Skeletal muscle tissue (tissue), 4 donors: Measurements from ENCODE around the gene CAPN11. TPM values are rescaled to one million over a fixed set of nuclear protein-coding genes. Genes with fewer than 3 reads are reported as not detected.
A peak's percentile ranks its signal among the peaks of the same experiment; 100 is the strongest.

Source experiments
- H3K27ac ChIP-seq: one replicate; pipeline ENCODE4 v1.7.0; 2013; ENCODE audit warnings: mild to moderate bottlenecking, low read depth, low read length, inconsistent platforms
- H3K27me3 ChIP-seq, 3 donors: one replicate each; pipeline ENCODE4 v1.7.0; 2013; ENCODE audit warnings: low read length in 3 of 3; ENCODE audit not compliant: control insufficient read depth in 3 of 3, insufficient read depth in 3 of 3
- H3K36me3 ChIP-seq, 3 donors: one replicate each; pipeline ENCODE4 v1.7.0; 2013; ENCODE audit warnings: low read length in 3 of 3; ENCODE audit not compliant: control insufficient read depth in 3 of 3, insufficient read depth in 3 of 3
- H3K4me1 ChIP-seq, 3 donors: one replicate each; pipeline ENCODE4 v1.7.0; 2013; ENCODE audit warnings: low read length in 3 of 3, mild to moderate bottlenecking in 3 of 3; ENCODE audit not compliant: control insufficient read depth in 3 of 3, insufficient read depth in 3 of 3
- H3K4me3 ChIP-seq, 3 donors: one replicate each; pipeline ENCODE4 v1.7.0; 2013; ENCODE audit warnings: low read length in 3 of 3
- H3K9ac ChIP-seq, 3 donors: one replicate each; pipeline ENCODE4 v1.7.0; 2013; ENCODE audit warnings: low read length in 3 of 3, mild to moderate bottlenecking in 3 of 3, moderate library complexity in 2 of 3, low read depth in 1 of 3
- H3K9me3 ChIP-seq, 3 donors: one replicate each; pipeline ENCODE4 v1.7.0; 2013; ENCODE audit warnings: low read length in 3 of 3; ENCODE audit not compliant: control insufficient read depth in 3 of 3
- total RNA-seq: library from RNA; depleted of rRNA; stranded (reverse); fragments of >200 nt; gene quantifications from one replicate; pipeline ENCODE4 v1.2.3, GENCODE V29; 2014
- donor health status: Osteomylitis.

The CAPN11 gene
- total RNA-seq, 1 donor from 2014 or later, result 0.52 TPM

- H3K9ac ChIP-seq, result peak overlapping the region in 1 of 3 donors; percentile 26
- no peak overlapping the region for H3K4me3 ChIP-seq
- no peaks in the 10 kb centered on the region for H3K9me3 ChIP-seq
- peaks cover 63 to 84% (median 82%) of the 10 kb centered on the region in 3 donors for H3K4me1 ChIP-seq
- H3K36me3 ChIP-seq, result peaks cover 14 to 16% (median 15%) of the 10 kb centered on the region in 3 donors
- H3K27ac ChIP-seq, result peak overlapping the region; percentile 78
- H3K27me3 ChIP-seq, result no peaks in the 10 kb centered on the region
Measured at GRCh38 chr6:44117397-44118128, 41.1 kb upstream of the CAPN11 start.

GRCh38 chr6:44119704-44120262 is 38.8 kb upstream of the CAPN11 start:
- Histone ChIP-seq H3K4me1 (peaks cover 76 to 92% (median 84%) of the 10 kb centered on the region in 3 donors), H3K27me3 (no peaks in the 10 kb centered on the region), H3K4me3 (peak overlapping the region in 1 of 3 donors; percentile 15), H3K27ac (peak overlapping the region; percentile 79), H3K9me3 (no peaks in the 10 kb centered on the region), H3K9ac (peak overlapping the region in 1 of 3 donors; percentile 60), H3K36me3 (peaks cover 0 to 3% (median 0%) of the 10 kb centered on the region in 3 donors)

GRCh38 chr6:44120692-44121443 is 37.8 kb upstream of the CAPN11 start:
- Histone ChIP-seq H3K27me3 (no peaks in the 10 kb centered on the region), H3K4me1 (peaks cover 79 to 93% (median 82%) of the 10 kb centered on the region in 3 donors), H3K4me3 (peak overlapping the region in 2 of 3 donors; percentile 12 to 30), H3K27ac (peak overlapping the region; percentile 79), H3K9me3 (no peaks in the 10 kb centered on the region), H3K36me3 (no peaks in the 10 kb centered on the region), H3K9ac (peak overlapping the region in 2 of 3 donors; percentile 43 to 63)

DNA sequence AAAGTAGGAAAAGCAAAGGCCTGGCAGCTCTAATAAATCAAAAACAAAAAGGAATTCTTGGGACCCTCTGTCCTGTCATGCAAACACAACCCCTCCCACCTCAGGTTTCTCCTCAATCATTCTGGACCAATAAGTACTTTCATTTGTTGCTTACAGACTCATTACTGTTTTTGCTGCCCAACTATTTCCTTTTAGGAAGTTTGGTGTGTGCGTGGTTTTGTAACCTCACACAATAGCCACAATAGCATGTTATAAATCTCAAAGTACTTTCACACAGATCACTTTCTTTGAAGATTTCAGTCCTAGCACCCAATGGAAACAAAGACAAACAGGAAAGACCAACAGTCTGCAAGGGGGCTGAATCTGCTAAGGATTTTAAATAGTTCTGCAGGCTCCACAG is 35.8 kb upstream of the CAPN11 start:
- H3K4me3 ChIP-seq, result peak overlapping the region in 1 of 3 donors; percentile 38
- peaks cover 63 to 84% (median 67%) of the 10 kb centered on the region in 3 donors for H3K4me1 ChIP-seq
- peak overlapping the region; percentile 79 for H3K27ac ChIP-seq

GRCh38 chr6:44123544-44123943 is 35.1 kb upstream of the CAPN11 start:
- H3K9me3 ChIP-seq, result no peaks in the 10 kb centered on the region
- H3K4me3 ChIP-seq, result no peak overlapping the region
- H3K9ac ChIP-seq, result no peak overlapping the region
- no peaks in the 10 kb centered on the region for H3K27me3 ChIP-seq
- H3K36me3 ChIP-seq, result no peaks in the 10 kb centered on the region
- H3K4me1 ChIP-seq, result peaks cover 59 to 81% (median 67%) of the 10 kb centered on the region in 3 donors
- H3K27ac ChIP-seq, result peak overlapping the region; percentile 79

More for the DNA sequence above, 35.8 kb upstream of the CAPN11 start:
- no peaks in the 10 kb centered on the region for H3K27me3 ChIP-seq
- H3K36me3 ChIP-seq, result no peaks in the 10 kb centered on the region
- peak overlapping the region; percentile 57 to 70 (median 58) for H3K9ac ChIP-seq
- H3K9me3 ChIP-seq, result no peaks in the 10 kb centered on the region

- Histone ChIP-seq H3K27ac (peak overlapping the region; percentile 92), H3K27me3 (no peaks in the 10 kb centered on the region), H3K4me3 (peak overlapping the region; percentile 75 to 87 (median 87)), H3K36me3 (peaks cover 0 to 4% (median 3%) of the 10 kb centered on the region in 3 donors), H3K9me3 (no peaks in the 10 kb centered on the region), H3K4me1 (peaks cover 35 to 62% (median 52%) of the 10 kb centered on the region in 3 donors), H3K9ac (peak overlapping the region; percentile 83 to 88 (median 87))
Measured at GRCh38 chr6:44126320-44127149, 32.1 kb upstream of the CAPN11 start.

DNA sequence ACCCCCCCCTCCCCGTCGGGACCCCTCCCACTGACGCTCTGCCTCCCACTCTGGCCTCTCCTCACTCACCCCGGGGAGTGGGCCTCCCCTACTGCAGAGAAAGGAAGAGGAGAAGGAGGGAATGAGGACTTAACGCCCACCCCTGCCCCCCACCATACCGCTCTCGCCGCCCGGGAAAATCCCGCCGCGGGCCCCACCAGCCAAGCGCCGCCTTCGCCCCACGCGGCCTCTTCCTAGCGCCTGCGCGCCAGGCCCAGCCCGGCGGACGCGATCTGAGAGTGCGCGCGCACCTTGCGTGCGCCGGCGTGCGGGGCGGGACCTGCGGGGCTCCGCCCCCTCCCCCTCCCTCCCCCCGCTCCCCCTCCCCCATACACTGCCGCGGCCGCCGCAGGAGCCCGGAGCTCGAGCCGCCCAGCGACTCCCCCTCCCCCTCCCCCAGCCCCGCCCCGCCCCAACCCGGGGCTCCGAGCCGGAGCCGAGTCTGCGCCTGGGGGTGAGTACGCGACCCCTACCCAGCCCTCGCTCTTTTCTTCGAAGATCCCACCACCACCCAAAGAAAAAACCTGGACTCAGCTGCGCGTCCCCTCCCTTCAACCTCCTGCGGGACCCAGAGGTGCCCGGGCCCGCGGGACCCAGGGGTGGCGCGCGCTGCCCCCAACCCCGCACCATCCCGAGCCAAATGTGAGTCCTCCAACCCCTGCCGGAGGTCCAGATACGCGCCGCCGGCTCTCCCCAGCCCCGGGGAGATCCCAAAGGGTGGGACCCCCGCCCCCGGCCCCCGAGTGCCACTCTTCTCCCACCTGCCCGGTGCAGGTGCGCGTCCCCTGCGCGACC is 31.2 kb upstream of the CAPN11 start, which contains the start of the genes MRPL14 and TMEM63B:
TSS of gene MRPL14 (minus strand) at position 267 of the 834 bp plus-strand sequence. CDS start 10,841 bp downstream, outside the sequence.
TSS of gene TMEM63B (plus strand) at position 369 of the 834 bp plus-strand sequence. CDS start 7,031 bp downstream, outside the sequence.
- Histone ChIP-seq H3K9me3 (no peaks in the 10 kb centered on the region), H3K36me3 (peaks cover 0 to 5% (median 3%) of the 10 kb centered on the region in 3 donors), H3K4me3 (peak within 1 kb of the TSS; percentile 80 to 87 (median 87)), H3K27ac (peak within 1 kb of the TSS; percentile 92), H3K27me3 (no peaks in the 10 kb centered on the region), H3K9ac (peak within 1 kb of the TSS; percentile 84 to 88 (median 87)), H3K4me1 (peaks cover 35 to 61% (median 54%) of the 10 kb centered on the region in 3 donors)

DNA sequence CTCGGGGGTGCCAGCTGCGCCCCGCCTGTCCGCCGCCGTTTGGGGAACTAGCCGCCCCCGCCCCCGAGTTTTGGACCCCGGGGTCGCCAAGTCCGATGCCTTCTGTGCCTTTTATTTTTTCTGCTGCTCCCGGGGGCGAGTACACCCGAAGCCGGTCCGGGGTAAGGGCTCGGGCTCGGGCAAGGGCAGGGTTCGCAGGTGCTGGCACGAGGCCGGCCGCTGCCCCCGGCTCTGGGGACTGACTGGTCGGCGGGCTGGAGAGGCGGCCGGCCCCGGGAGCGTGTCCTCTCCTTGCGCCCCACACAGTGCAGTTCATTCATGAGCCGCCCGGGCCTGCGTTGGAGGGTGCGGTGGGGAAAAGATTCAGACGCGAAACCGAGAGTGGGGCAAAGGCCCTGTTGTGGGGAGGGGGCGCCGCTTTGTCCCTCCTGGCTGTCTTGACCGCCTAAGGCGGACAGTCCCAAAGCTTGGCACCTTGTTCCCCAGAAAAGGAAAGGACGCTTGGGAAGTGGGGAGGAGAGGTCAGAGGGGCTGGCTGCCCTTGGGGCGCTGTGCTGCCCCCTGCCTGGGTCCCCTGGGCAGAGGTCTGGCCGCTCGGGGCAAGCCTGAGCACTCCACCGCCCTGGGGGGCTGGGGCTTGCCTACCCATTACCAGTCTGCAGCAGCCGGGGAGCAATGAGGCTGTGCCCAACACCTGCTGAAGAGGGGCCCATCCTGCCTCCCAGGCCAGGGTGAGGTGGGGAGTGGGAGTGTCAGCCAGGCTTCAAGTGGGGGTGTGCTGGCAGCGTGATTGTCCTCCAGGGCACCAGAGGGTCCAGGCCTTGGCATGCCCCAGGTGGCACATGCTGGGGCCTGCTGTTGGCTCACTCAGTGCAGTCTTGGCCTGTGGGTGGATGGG is 30.4 kb upstream of the CAPN11 start:
- H3K27me3 ChIP-seq, result no peaks in the 10 kb centered on the region
- peaks cover 0 to 7% (median 3%) of the 10 kb centered on the region in 3 donors for H3K36me3 ChIP-seq
- H3K27ac ChIP-seq, result peak overlapping the region; percentile 65
- no peaks in the 10 kb centered on the region for H3K9me3 ChIP-seq
- peak overlapping the region; percentile 80 to 87 (median 84) for H3K9ac ChIP-seq
- H3K4me3 ChIP-seq, result peak overlapping the region; percentile 69 to 80 (median 76)
- H3K4me1 ChIP-seq, result peaks cover 34 to 57% (median 50%) of the 10 kb centered on the region in 3 donors
